Adipose tissue (tissue), 3 donors: ENCODE measurements around the gene OPRD1. TPM values are rescaled to one million over a fixed set of nuclear protein-coding genes. Genes with fewer than 3 reads are reported as not detected.
"Not testable (repeated sequence)": the region's sequence is repeated elsewhere in the genome, so short reads cannot be mapped to it uniquely, and the experiment has no call there.

Source experiments
- H3K27ac ChIP-seq: one replicate; pipeline ENCODE4 v1.5.1; 2013; ENCODE audit warnings: low read depth, low read length
- WGBS, 3 donors: extraction: QIAGEN DNeasy Blood & Tissue Kit; methylation state at CpG; one replicate each; pipeline ENCODE4 v1.1.7; 2013; 5-methylcytosine and 5-hydroxymethylcytosine counted together
- polyA plus RNA-seq, 3 donors: library from polyadenylated mRNA; stranded (reverse); fragments of 200-250 nt; gene quantifications; one replicate each; pipeline ENCODE4 v1.2.3, GENCODE V29; 2013
- donor health status: healthy with polysubstance abuse.
- donor health status: Bipolar disorder and iron deficiency.
- donor health status: healthy.

The OPRD1 gene
- polyA plus RNA-seq: under 1 TPM; 0.01 to 0.11 (median 0.08) TPM

GRCh38 chr1:28811766-28812668 lies at the start of gene OPRD1:
Gene OPRD1 (plus strand): TSS chr1:28812170. CDS start chr1:28812384, 214 bp downstream.
- 3 to 4% (median 4%) methylated on average over 73 to 108 of the region's 108 CpGs for WGBS, 3 donors
- H3K27ac ChIP-seq: no peak within 1 kb of the TSS

GRCh38 chr1:28766532-28767183 lies 45.3 kb upstream of the OPRD1 start:
- no peak overlapping the region for H3K27ac ChIP-seq
- 77 to 94% (median 92%) methylated on average over 2 of the region's 2 CpGs for WGBS, 3 donors

GRCh38 chr1:28770601-28771165 lies 41.3 kb upstream of the OPRD1 start:
- no peak overlapping the region for H3K27ac ChIP-seq

GRCh38 chr1:28771921-28772320 lies 40.0 kb upstream of the OPRD1 start:
- 93 to 96% (median 94%) methylated on average over 10 of the region's 10 CpGs for WGBS, 3 donors
- H3K27ac ChIP-seq: not testable (repeated sequence)

More at GRCh38 chr1:28770601-28771165, 41.3 kb upstream of the OPRD1 start:
- WGBS, 3 donors: 92 to 96% (median 96%) methylated on average over 3 of the region's 3 CpGs

- WGBS, 3 donors: 81 to 89% (median 83%) methylated on average over 3 of the region's 3 CpGs
- no peak overlapping the region for H3K27ac ChIP-seq
Measured at GRCh38 chr1:28773105-28773504, 38.9 kb upstream of the OPRD1 start.

- no peak overlapping the region for H3K27ac ChIP-seq
- WGBS, 3 donors: 7 to 16% (median 15%) methylated on average over 39 of the region's 39 CpGs
Measured at GRCh38 chr1:28775121-28775942, 36.6 kb upstream of the OPRD1 start.

- no peak overlapping the region for H3K27ac ChIP-seq
- 96 to 99% (median 98%) methylated on average over 17 of the region's 17 CpGs for WGBS, 3 donors
Measured at GRCh38 chr1:28776341-28776740, 35.6 kb upstream of the OPRD1 start.

GRCh38 chr1:28778021-28778420 lies 33.9 kb upstream of the OPRD1 start:
- no peak overlapping the region for H3K27ac ChIP-seq
- 82 to 93% (median 88%) methylated on average over 2 of the region's 2 CpGs for whole genome bisulfite sequencing, 3 donors

GRCh38 chr1:28779751-28780408 lies 32.1 kb upstream of the OPRD1 start:
- H3K27ac ChIP-seq: no peak overlapping the region
- 67 to 97% (median 73%) methylated on average over 6 of the region's 6 CpGs for WGBS, 3 donors

- 77 to 82% (median 80%) methylated on average over 11 of the region's 11 CpGs for WGBS, 3 donors
Measured at GRCh38 chr1:28781305-28781704, 30.7 kb upstream of the OPRD1 start.

GRCh38 chr1:28782011-28782410 lies 30.0 kb upstream of the OPRD1 start:
- 62 to 85% (median 74%) methylated on average over 3 of the region's 3 CpGs for WGBS, 3 donors

More at GRCh38 chr1:28781305-28781704, 30.7 kb upstream of the OPRD1 start:
- no peak overlapping the region for H3K27ac ChIP-seq

GRCh38 chr1:28783363-28783762 lies 28.6 kb upstream of the OPRD1 start:
- WGBS, 3 donors: 41 to 86% (median 83%) methylated on average over 2 of the region's 2 CpGs
- H3K27ac ChIP-seq: no peak overlapping the region

More at GRCh38 chr1:28782011-28782410, 30.0 kb upstream of the OPRD1 start:
- H3K27ac ChIP-seq: no peak overlapping the region

- H3K27ac ChIP-seq: no peak overlapping the region
- 87 to 99% (median 90%) methylated on average over 9 of the region's 9 CpGs for WGBS, 3 donors
Measured at GRCh38 chr1:28789412-28789811, 22.6 kb upstream of the OPRD1 start.

GRCh38 chr1:28789816-28790215 lies 22.2 kb upstream of the OPRD1 start:
- WGBS, 3 donors: 69 to 80% (median 74%) methylated on average over 6 of the region's 6 CpGs
- H3K27ac ChIP-seq: no peak overlapping the region

- H3K27ac ChIP-seq: no peak overlapping the region
- 69 to 74% (median 73%) methylated on average over 12 of the region's 12 CpGs for WGBS, 3 donors
Measured at GRCh38 chr1:28790377-28791035, 21.5 kb upstream of the OPRD1 start.

- WGBS, 3 donors: 88 to 90% (median 89%) methylated on average over 2 of the region's 2 CpGs
- not testable (repeated sequence) for H3K27ac ChIP-seq
Measured at GRCh38 chr1:28791929-28792328, 20.0 kb upstream of the OPRD1 start.

GRCh38 chr1:28792644-28793121 lies 19.3 kb upstream of the OPRD1 start:
- H3K27ac ChIP-seq: no peak overlapping the region
- WGBS, 3 donors: 65 to 87% (median 83%) methylated on average over 1 of the region's 1 CpG
